Endothelial cell of hepatic sinusoid (primary cell): ENCODE results near the gene ATF5.
"Not testable (repeated sequence)": the region's sequence is repeated elsewhere in the genome, so short reads cannot be mapped to it uniquely, and the experiment has no call there.

Experiments
- in situ Hi-C: cut with HindIII; loops from 2 replicates; pipeline ENCODE4 v1.10.0; 2017; ENCODE audit warnings: low sequenced_read_pairs

ATF5 gene

DNA sequence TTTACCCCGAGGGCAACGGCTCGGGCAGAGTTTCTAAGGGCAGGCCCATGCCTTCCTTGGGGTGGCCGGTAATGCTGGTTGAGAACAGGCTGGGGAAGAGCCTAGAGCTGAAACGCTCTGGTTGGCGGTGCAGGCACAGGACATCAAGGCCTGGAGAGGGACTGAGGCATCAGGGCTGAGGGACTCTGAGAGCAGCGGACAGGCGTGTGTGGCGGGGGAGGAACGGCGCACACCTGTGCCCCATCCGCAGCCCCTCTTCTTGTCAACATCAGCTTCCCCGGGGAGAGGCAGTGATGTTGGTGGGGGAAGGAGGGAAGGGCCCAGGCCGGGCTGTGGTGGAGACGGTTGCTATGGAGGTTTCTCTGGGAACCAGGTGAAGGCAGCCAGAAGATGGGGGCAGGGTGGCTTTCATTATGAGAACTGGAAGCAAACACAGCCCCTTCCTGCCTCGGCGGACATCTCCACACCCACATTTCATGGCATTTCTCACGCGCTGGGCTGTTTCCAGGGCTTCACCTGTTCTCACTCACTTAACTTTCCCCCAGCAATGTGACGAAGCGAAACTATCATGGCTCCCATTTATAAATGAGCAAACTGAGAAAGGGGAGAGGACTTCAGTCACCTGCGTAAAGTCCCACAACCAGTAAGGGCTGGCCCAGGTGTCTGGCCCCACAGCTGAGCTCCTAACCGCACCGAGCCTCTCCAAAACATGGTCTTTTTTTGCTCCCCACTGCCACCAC lies 8.2 kb upstream of the ATF5 start:
- in situ Hi-C loops = no loop called here

DNA sequence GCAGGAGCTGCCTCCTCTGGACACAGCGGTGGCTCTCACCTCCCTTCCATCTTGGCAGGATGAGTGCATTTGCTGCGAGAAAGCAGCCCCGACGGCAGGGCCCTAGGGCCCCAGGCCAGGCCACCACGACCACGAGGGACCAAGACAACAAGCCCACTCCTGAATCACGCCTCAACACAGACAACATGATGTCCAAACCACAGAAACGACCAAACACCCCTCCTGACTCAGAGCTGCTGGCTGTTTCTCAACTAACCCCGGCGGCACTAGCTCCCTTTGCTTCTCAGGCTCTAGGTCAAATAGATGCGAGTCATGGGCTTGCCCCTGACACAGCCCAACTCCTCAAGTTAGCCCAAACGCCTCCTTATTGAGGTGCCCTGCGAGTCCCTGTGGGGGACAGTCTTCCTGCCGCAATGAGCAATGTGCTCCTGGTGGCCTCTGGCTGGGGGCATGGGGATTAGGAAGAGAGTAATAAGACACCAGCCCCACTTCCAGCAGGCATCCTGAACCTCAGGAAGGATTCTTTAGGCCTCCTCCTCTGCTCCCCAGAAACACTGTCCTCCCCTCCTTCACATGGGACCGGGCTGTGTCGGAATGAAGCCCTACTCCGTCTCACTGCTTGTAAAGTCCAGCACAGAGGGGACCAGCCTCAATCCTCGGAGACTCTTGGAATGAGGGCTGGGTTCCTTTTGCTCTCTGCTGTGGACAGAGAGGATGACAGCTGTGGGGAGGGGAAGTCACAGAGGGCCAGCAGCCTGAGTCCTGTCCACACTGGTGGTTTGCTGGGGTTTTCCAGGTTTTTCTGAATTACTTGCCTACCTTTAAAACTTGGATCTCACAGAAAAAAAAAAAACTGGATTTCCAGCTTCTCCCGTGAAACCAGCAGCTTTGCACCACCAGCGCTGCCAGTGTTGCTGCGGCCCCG lies 6.9 kb upstream of the ATF5 start:
- in situ Hi-C loops = no loop called here

DNA sequence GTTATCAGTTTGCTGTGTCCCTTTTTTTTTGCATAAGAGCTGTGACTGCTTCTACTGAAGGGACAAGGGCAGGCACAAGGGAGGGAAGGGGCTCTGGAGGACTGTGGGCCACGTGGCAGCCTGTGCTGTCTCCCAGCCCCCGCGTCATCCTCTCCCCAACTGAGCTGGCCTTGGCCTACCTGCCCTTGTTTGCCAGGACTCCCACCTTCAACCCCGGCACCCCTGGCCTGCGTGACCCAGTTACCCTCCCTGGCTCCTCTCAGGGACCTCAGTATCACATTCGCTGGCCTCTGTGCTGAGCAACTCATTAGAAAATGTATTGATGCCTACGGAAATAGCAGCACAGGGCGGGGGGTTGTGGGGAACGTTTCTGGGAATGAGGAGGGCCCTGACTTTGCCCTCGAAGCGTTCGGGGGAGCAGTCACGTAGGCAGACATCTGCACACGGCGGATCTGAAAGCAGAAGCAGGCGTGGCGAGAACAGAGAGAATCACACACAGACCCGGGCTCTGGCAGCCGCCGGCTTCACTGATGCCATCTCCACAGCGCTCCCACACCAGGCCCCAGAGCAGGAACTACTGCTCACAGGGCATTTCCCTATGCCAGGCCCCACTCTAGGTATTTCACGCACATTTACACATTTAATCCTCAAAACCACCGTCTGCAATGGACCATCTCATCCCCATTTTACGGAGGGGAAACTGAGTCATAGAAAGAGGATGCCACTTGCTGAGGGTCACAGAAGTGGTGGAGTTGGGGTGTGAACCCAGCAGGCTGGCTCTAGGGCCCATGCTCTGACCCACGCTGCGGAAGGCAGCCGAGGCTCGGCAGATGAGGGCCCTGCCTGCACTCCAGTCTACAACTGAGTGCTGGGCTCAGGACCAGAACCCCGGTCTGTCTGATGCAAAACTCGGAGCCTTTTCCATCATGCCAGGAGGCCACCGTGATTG lies 5.7 kb upstream of the ATF5 start:
- in situ Hi-C loops = no loop called here

DNA sequence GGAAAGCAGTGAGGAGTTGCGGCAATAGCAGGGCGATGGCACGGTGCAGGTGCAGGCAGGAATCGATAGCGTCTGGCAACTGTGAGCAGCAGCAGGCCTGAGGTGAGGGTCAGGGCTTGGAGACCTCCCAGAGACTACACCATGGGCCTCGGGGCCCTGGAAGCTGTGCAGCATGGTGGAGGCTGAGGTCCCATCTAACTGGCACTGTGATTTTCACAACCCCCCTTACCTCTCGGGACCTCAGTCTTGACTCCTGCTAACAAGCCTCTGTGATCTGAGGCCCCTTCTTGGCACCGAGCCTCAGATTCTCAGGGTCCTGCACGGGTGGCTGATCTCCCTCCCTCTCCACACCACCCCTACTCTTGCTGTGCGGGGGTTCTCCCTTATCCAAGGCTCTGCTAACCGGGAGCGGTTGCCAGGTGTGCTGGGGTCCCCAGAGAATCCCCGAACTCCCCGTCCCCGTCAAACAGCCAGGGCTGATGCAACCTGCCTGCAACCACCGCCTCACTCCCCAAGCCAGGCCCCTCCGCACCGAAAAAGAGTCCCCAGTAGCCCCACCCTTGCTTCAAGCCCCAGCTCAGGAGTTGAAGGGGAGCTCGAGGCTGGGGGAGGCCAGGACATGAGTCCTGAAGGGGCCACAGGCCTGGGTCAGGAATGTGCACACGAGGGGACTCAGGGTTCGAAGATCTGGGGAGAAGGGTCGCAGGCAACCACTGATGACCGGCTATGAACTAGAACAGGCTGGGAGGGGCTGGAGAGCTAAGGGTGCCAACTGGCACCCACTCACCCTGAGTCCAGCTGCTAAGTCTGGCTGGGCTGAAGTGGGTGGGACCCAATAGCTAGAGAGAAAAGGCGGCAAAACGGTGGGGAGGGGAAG lies 4.8 kb upstream of the ATF5 start:
- in situ Hi-C loops = no loop called here

DNA sequence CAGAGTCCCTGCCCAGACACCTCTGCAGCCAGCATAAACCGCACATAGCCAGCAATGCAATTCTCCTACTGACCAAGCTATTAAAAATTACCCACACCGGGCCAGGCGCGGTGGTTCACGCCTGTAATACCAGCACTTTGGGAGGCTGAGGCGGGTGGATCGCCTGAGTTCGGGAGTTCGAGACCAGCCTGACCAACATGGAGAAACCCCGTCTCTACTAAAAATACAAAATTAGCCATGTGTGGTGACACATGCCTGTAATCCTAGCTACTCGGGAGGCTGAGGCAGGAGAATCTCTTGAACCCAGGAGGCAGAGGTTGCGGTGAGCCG lies 4.2 kb upstream of the ATF5 start:
- in situ Hi-C loops = not testable (repeated sequence)

DNA sequence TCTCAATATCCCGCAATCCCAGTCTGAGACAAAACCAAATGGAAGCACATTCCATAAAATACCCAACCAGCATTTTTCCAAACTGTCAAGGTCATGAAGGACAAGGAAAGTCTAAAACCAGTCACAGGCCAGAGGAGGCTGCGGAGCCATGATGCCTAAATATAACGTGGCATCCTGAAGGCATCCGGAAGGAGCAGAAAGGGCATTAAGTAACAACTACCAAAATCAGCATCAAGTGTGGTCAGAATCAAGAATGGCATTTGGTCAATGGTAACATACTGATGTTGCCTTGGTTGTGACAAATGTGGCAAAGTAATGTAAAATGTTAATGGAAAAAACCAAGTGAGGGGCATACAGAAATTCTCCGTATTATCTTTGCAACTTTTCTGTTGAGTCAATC lies 3.5 kb upstream of the ATF5 start:
- in situ Hi-C loops = no loop called here

DNA sequence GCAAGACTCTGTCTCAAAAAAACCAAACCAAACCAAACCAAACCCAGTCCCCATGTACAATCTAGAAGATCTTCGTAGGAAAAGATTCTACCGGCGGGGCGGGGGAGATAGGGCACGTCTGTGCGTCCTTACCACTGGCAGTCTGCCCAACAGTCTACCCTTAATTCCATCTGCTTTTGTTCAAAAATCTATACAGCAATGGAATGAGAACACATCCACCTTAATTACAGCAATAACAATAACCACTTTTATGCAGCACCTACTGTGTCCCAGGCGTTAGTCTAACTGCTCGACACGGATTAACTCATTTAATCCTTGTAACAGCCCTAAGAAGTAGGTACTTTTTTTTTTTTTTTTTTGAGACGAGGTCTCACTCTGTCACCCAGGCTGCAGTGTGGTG lies 2.5 kb upstream of the ATF5 start:
- in situ Hi-C loops = no loop called here

DNA sequence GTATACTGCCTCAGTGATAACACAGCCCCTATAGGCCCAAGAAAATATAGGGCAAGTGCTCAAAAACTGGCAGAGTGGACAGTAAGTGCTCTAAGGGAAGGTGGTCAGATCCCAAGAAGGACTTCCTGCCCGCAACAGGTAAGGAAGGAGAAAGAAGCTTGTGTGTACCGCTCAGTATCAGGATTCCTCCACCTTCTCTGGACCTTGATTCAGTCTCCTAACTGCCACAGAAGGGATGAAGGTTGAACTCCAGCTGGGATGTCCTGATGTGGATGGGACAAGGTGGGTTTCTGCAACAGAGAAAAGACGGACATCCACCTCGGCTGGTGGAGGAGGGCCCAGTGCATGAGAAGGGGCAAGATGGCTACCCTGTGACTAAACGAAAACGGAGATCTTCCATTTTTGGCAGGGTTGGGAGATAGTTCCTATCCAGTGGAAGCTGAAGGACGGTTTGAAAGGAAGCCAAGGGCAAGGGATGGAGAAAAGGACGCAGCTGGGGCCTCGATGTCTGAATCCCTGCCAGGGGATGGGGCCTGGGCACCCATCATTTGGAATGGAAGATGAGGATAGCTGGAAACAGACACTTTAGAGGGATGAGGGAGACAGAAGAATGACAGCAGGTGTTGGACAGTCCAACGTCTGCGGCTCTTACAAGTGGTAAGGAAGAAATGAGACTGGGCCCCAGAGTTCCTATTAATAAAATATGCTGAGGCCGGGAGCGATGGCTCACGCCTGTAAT lies 1.3 kb upstream of the ATF5 start:
- in situ Hi-C loops = no loop called here

DNA sequence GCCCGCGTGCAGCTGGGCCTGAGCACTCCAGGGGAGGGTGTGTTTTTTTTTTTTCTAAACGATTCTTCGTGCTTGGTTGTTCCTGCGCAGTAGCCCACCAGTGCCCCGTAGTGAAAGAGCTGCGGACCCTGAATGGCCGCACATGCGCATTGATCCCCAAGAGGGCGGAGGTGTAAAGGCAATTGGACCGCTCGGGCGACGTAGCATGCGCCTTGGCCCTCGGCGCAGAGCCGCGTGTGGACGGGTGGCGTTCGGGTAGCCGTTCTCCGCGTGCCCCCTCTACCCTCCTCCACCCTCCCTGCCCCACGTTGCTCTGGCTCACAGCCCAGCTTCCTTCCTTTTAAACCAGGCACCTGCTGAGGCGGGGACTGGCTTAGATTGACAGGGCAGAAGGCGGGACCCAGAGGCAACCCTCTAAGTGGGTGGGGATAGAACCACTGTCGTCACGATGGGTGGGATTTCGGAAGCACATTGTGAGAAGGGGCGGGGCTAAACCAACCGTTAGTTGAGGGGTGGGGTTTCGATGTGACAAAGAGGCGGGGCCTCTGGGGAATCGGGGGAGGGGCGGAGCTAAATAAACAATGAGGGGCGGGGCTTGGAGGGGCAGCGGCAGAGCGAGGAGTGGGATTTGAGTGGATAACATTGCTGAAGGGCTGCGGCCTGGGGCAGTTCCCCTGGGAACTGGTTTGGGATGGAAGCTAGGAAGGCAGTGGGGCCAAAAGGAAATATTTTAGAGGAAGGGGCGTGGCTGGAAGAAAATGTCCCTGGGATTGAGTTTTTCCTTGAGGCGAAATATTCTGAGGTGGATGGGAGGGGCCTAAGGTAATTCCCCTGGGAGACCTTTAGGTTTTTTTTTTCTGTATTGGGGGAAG lies 842 bp downstream of the ATF5 start:
- in situ Hi-C loops = no loop called here

DNA sequence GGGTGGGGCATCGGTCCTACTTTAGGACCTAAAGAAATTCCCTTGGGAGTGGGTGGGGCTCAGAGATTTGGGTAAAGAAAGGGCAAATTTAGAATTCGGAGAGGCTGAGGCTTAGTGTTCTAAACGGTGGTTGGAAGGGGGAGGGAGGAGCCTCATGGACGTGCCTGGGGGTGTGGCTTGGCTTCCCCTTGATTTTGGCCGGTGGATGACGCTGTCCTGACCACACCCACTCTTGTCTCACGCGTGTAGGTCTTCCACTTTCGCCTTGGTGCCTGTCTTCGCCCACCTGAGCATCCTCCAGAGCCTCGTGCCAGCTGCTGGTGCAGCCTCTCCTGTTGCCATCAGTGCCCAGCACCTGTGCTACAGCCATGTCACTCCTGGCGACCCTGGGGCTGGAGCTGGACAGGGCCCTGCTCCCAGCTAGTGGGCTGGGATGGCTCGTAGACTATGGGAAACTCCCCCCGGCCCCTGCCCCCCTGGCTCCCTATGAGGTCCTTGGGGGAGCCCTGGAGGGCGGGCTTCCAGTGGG lies 1.5 kb downstream of the ATF5 start:
- in situ Hi-C loops = no loop called here

DNA sequence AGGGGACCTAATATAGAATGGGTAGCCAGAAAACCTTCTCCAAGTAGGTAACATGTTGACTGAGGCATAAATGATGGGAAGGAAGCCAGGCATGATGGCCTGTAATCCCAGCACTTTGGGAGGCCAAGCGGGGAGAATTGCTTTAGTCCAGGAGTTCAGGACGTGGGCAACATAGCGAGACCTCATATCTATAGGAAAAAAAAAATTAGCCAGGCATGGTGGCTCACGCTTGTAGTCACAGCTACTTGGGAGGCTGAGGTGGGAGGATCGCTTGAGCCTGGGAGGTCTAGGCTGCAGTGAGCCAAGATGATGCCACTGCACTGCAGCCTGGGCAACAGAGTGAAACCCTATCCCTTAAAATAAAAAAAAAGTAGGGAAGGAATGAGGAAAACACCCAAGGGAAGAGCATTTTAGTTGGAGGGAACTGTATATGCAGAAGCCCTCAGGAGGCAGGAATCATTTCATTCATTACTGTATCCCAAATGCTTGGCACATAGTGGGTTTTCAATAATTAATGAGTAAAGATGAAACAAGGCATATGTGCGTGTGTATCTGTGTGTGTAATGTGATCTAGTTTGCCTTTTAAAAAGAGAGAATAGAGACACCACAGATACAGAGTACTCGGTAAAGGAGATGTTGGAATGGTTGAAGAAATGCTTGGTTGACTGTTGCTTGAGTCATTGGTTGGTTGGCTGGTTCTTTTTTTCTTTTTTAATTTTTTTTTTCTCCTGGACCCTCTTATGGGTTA lies 2.5 kb downstream of the ATF5 start:
- in situ Hi-C loops = no loop called here

DNA sequence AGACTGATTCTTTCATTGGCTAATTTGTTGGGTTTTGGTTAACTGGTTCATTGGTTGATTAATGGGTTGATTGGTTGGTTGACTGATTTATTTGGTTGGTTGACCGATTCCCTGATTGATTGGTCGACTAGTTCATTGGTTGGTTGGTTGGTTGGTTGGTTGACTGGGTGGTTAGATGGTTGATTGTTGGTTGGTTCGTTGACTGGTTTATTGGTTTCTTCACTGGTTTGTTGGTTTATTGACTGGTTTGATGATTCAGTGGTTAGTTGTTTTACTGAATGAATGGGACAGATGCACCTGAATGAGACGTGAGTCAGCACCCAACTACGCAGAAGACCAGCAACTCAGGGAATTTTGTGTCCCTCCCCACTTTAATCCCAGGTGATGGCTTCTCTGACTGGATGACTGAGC lies 3.0 kb downstream of the ATF5 start:
- in situ Hi-C loops = no loop called here

DNA sequence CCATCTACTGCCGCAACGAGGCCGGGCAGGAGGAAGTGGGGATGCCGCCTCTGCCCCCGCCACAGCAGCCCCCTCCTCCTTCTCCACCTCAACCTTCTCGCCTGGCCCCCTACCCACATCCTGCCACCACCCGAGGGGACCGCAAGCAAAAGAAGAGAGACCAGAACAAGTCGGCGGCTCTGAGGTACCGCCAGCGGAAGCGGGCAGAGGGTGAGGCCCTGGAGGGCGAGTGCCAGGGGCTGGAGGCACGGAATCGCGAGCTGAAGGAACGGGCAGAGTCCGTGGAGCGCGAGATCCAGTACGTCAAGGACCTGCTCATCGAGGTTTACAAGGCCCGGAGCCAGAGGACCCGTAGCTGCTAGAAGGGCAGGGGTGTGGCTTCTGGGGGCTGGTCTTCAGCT lies 3.7 kb downstream of the ATF5 start:
- in situ Hi-C loops = no loop called here

DNA sequence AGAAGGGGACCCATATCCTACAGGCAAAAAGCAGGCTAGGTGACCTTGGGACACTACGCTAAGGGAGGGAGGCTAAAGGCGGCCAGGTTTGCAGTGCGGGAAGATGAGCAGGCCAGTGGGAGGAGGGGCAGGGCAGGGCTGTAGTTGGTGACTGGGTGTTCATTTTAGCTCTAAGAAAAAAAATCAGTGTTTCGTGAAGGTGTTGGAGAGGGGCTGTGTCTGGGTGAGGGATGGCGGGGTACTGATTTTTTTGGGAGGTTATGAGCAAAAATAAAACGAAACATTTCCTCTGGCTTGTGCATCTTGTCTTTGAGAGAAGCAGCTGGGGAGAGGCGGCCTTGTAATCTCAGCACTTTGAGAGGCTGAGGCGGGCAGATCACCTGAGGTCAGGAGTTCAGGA lies 4.6 kb downstream of the ATF5 start:
- in situ Hi-C loops = no loop called here

DNA sequence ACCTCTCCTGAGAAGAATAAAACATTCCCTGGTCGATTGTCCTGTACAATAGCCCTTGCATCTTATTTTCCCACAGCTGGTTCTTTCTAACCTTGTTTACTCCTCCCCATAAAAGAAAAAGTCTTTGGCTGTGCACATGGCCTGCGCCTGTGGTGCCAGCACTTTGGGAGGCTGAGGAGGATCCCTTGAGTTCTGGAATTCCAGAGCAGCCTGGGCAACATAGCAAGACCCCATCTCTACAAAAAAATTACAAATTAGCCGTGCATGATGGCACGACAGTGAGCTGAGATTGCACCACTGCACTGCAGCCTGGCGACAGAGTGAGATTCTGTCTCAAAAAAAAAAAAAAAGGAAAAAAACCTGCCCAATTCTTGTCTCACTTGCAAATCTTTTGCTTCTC lies 7.5 kb downstream of the ATF5 start:
- in situ Hi-C loops = no loop called here

DNA sequence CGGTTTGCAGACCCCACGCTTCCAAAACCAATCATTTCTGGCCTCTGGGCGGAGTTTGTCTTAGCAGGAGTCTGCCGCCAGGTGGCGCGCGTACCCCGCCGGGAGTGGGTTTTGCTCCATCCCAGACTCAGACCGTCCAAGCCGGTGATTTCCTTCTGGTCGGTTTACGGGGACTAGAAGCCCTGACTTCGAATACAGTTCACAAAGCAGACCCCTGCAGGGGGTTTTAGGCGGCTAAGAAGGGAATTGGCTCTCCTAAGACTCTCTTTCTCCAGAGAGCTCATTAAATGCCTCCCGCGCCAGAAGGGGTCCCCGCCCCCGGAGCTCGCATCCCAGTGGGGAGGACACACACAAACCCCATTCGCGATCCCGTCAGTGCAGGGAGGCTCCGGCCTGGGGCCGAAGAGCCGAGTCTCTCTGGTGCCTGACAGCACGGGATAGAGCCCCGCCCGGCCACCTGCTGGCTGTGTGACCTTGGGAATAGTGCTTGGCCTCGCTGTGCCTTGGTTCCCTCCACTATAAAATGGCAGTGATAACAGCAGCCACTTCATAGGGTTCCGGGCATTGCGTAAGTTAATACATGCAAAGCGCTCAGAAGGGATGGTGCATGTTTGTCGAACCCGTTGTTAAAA lies 8.9 kb downstream of the ATF5 start:
- in situ Hi-C loops = no loop called here

DNA sequence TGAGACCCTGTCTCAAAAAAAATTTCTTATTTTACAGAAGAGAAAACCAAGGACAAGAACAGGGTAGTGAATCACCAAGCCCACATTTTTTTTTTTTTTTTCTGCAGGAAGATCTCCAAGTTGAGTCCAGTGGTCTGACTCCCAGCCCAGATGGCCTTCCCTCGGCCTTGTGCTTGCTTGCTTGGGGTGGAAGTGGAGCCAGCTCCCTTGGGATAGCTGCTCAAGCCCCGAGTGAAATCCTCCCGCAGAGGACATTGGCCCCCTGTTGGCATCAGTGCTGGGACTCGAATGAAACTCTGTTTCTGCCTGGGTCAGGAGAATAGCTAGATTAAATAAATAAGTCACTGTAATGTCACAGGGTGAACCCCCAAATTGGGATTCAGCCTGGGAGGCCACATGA lies 9.7 kb downstream of the ATF5 start:
- in situ Hi-C loops = no loop called here
